ENCODE results near the gene CABP2. TPM values are rescaled to one million over a fixed set of nuclear protein-coding genes. Genes with fewer than 3 reads are reported as not detected.
A peak's percentile ranks its signal among the peaks of the same experiment; 100 is the strongest.
"Not testable (repeated sequence)": the region's sequence is repeated elsewhere in the genome, so short reads cannot be mapped to it uniquely, and the experiment has no call there.

The CABP2 gene
- total RNA-seq, 2 donors from 2014 or later: not detected

- Mint-ChIP-seq H3K4me1 (peaks cover 32% of the 10 kb centered on the region), H3K27ac (peak overlapping the region; percentile 97), H3K27me3 (no peaks in the 10 kb centered on the region), H3K4me3 (peak overlapping the region; percentile 98), H3K36me3 (ENCODE audit: low read depth) (peaks cover 87% of the 10 kb centered on the region), H3K9me3 (peaks cover 4% of the 10 kb centered on the region)
- ATAC-seq (replicated peaks): no peak
Observed at GRCh38 chr11:67489203-67489884, 33.9 kb downstream of the CABP2 start.

- H3K27ac Mint-ChIP-seq: peak overlapping the region; percentile 97
- H3K4me1 Mint-ChIP-seq: peaks cover 32% of the 10 kb centered on the region
- peaks cover 4% of the 10 kb centered on the region for H3K9me3 Mint-ChIP-seq
- peak overlapping the region; percentile 98 for H3K4me3 Mint-ChIP-seq
- peak; percentile 39 for ATAC-seq (replicated peaks)
- H3K27me3 Mint-ChIP-seq: no peaks in the 10 kb centered on the region
- peaks cover 87% of the 10 kb centered on the region for H3K36me3 Mint-ChIP-seq (ENCODE audit: low read depth)
Observed at GRCh38 chr11:67486481-67487195, 36.6 kb downstream of the CABP2 start.

GRCh38 chr11:67485873-67486361 is 37.3 kb downstream of the CABP2 start:
- H3K27me3 Mint-ChIP-seq, H3K9me3 Mint-ChIP-seq: not testable (repeated sequence)
- Mint-ChIP-seq H3K36me3 (ENCODE audit: low read depth) (peaks cover 80% of the 10 kb centered on the region), H3K27ac (peak overlapping the region; percentile 97), H3K4me3 (peak overlapping the region; percentile 98), H3K4me1 (peaks cover 32% of the 10 kb centered on the region)
- peak; percentile 14 for ATAC-seq (replicated peaks)

GRCh38 chr11:67484847-67485311 is 38.4 kb downstream of the CABP2 start:
- Mint-ChIP-seq H3K36me3 (ENCODE audit: low read depth) (peaks cover 70% of the 10 kb centered on the region), H3K27ac (peak overlapping the region; percentile 99), H3K9me3 (peaks cover 4% of the 10 kb centered on the region), H3K4me3 (peak overlapping the region; percentile 98), H3K4me1 (peaks cover 31% of the 10 kb centered on the region), H3K27me3 (no peaks in the 10 kb centered on the region)
- ATAC-seq (replicated peaks): peak; percentile 16

- Mint-ChIP-seq H3K27me3 (no peaks in the 10 kb centered on the region), H3K36me3 (ENCODE audit: low read depth) (peaks cover 61% of the 10 kb centered on the region), H3K4me3 (peak overlapping the region; percentile 98), H3K27ac (peak overlapping the region; percentile 99), H3K9me3 (peaks cover 4% of the 10 kb centered on the region), H3K4me1 (peaks cover 26% of the 10 kb centered on the region)
- peak; percentile 22 for ATAC-seq (replicated peaks)
Observed at GRCh38 chr11:67483831-67484665, 39.2 kb downstream of the CABP2 start.

- Mint-ChIP-seq H3K36me3 (ENCODE audit: low read depth) (peaks cover 52% of the 10 kb centered on the region), H3K27me3 (no peaks in the 10 kb centered on the region), H3K4me1 (peaks cover 25% of the 10 kb centered on the region), H3K27ac (peak within 1 kb of the TSS; percentile 99), H3K9me3 (peaks cover 4% of the 10 kb centered on the region), H3K4me3 (peak within 1 kb of the TSS; percentile 98)
- ATAC-seq (replicated peaks): peak; percentile 61
Observed at GRCh38 chr11:67482827-67483798, 40.1 kb downstream of the CABP2 start, which contains the start of gene AIP. Gene AIP, plus strand, starts transcription at chr11:67483026. Its CDS starts 133 bp downstream, at chr11:67483159.

GRCh38 chr11:67482275-67482826 is 40.9 kb downstream of the CABP2 start:
- ATAC-seq (replicated peaks): no peak
- peaks cover 4% of the 10 kb centered on the region for H3K9me3 Mint-ChIP-seq
- H3K4me3 Mint-ChIP-seq: peak overlapping the region; percentile 98
- H3K36me3 Mint-ChIP-seq (ENCODE audit: low read depth): peaks cover 44% of the 10 kb centered on the region
- peaks cover 17% of the 10 kb centered on the region for H3K4me1 Mint-ChIP-seq
- peak overlapping the region; percentile 99 for H3K27ac Mint-ChIP-seq
- no peaks in the 10 kb centered on the region for H3K27me3 Mint-ChIP-seq

GRCh38 chr11:67477344-67478050 is 45.7 kb downstream of the CABP2 start:
- H3K27ac Mint-ChIP-seq; H3K9me3 Mint-ChIP-seq; H3K36me3 Mint-ChIP-seq (ENCODE audit: low read depth); H3K4me3 Mint-ChIP-seq; H3K4me1 Mint-ChIP-seq; H3K27me3 Mint-ChIP-seq; ATAC-seq (replicated peaks): not testable (repeated sequence)

- H3K4me1 Mint-ChIP-seq; ATAC-seq (replicated peaks); H3K27ac Mint-ChIP-seq; H3K9me3 Mint-ChIP-seq; H3K36me3 Mint-ChIP-seq (ENCODE audit: low read depth); H3K27me3 Mint-ChIP-seq; H3K4me3 Mint-ChIP-seq: not testable (repeated sequence)
Observed at GRCh38 chr11:67476692-67477091, 46.6 kb downstream of the CABP2 start.

- H3K27ac Mint-ChIP-seq: no peak overlapping the region
- peaks cover 4% of the 10 kb centered on the region for H3K4me1 Mint-ChIP-seq
- no peaks in the 10 kb centered on the region for H3K27me3 Mint-ChIP-seq
- no peak for ATAC-seq (replicated peaks)
- no peaks in the 10 kb centered on the region for H3K36me3 Mint-ChIP-seq (ENCODE audit: low read depth)
- H3K4me3 Mint-ChIP-seq: no peak overlapping the region
- no peaks in the 10 kb centered on the region for H3K9me3 Mint-ChIP-seq
Observed at GRCh38 chr11:67472882-67473281, 50.4 kb downstream of the CABP2 start.

- H3K27me3 Mint-ChIP-seq: no peaks in the 10 kb centered on the region
- no peak overlapping the region for H3K27ac Mint-ChIP-seq
- H3K4me1 Mint-ChIP-seq: peaks cover 17% of the 10 kb centered on the region
- H3K9me3 Mint-ChIP-seq: no peaks in the 10 kb centered on the region
- ATAC-seq (replicated peaks): no peak
- H3K36me3 Mint-ChIP-seq (ENCODE audit: low read depth): peaks cover 2% of the 10 kb centered on the region
- peak overlapping the region; percentile 97 for H3K4me3 Mint-ChIP-seq
Observed at GRCh38 chr11:67470337-67471002, 52.8 kb downstream of the CABP2 start.

- Mint-ChIP-seq H3K4me1 (peaks cover 21% of the 10 kb centered on the region), H3K4me3 (peak overlapping the region; percentile 97), H3K36me3 (ENCODE audit: low read depth) (peaks cover 12% of the 10 kb centered on the region), H3K9me3 (no peaks in the 10 kb centered on the region), H3K27ac (no peak overlapping the region), H3K27me3 (no peaks in the 10 kb centered on the region)
- ATAC-seq (replicated peaks): no peak
Observed at GRCh38 chr11:67469508-67469811, 53.8 kb downstream of the CABP2 start.
